LNCAP (cell line): ENCODE results near the gene SMARCE1.
A peak's percentile ranks its signal among the peaks of the same experiment; 100 is the strongest.

ENCODE experiments used
- CTCF ChIP-seq: fragments of 450-650 bp; IDR thresholded peaks from 2 replicates; pipeline ENCODE4 v1.5.1; 2017; ENCODE audit warnings: mild to moderate bottlenecking

The SMARCE1 gene

DNA sequence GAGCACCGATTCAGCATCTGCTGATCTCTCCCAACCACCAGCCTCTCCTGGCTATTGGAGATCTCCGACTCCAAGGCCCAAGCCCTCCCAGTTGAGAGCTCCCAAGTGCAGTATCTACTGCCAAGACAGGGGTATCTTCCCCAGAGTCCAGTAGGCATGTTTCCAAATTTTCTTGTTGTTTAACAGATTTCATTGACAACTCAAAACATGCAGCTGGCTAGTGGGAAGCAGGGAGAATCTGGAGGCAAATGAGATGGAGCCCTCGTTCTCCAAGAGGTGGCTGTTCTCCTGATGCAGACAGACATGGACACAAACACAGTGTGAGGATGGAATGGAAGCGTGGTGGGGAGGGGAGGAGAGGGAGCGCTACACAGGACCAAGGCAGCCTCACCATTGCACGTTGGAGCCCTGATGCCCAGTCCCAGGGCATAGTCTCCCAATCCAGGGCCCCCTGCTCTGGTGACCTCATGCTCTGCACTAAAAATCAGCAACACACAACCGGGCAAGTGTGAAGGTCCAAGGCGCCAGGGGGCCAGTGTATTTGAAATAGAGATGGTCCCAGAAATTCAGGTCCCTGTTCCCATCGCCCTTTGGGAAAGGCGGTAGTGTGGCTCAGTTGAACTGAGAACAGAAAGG, 31.7 kb downstream of the SMARCE1 start:
- TF ChIP-seq CTCF, result no peak

GRCh38 chr17:40615068-40615840, 32.4 kb downstream of the SMARCE1 start:
- TF ChIP-seq CTCF, result peak; percentile 70

GRCh38 chr17:40614431-40615067, 33.1 kb downstream of the SMARCE1 start:
- no peak for TF ChIP-seq CTCF

DNA sequence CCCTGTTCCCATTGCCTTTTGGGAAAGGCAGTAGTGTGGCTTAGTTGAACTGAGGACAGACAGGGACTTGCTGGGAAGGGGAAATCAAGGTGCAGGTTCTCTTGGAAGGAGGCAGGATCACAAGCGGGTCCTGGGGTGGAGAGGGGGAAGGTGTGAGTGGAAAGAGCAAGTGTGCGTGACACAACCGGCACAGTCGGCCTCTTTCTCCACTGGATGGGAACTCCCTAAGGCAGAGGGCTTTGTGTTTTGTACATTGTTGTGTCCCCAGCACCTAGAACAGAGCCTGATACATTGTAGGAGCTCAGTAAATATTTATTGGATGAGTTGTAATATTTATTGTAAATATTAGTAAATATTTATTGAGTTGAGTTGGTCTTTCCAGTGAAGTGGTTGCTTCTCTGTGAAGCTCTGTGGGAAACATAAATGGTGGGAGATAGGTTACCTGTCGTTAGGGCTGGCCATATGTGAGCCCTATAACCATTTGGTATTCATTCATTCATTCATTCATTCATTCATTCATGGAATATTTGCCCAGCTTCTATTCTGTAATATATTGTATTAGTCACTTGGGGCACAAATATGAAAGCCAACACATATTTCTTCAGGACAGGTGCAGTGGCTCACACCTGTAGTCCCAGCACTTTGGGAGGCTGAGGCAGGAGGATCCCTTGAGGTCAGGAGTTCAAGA, 34.0 kb downstream of the SMARCE1 start:
- TF ChIP-seq CTCF, result no peak

DNA sequence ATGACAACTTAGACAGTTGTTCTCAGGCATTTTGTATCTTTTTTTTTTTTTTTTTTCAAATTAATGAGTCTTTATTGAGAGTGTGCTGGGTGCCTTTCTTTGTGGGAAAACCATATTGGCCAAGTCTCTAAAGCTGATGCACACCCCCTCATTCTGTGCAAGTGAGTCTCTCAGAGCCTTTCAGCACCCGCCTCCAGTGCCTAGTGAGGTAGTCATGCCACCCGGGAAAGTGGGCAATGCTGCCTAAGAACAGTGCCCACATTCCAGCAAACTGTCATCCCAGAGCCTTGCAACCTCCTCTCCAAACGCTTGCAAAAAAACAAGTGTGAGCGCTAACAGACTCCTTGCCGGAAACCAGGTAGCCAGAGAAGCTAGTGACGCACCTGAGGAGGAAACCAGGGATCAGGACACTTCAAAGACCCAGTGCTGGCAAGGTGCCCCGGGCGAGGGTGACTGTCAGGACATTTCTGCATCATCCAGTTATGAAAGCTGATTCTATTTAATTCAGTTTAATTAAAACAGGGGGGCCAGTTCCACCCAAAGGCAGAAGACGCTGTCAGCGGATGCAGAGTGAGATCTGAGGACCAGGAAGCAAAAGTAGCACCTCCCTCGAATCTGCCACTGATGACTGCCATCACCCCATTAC, 34.9 kb downstream of the SMARCE1 start:
- TF ChIP-seq CTCF, result no peak

GRCh38 chr17:40611840-40612474, 35.7 kb downstream of the SMARCE1 start:
- TF ChIP-seq CTCF, result no peak

GRCh38 chr17:40610359-40610758, 37.3 kb downstream of the SMARCE1 start:
- TF ChIP-seq CTCF, result no peak
